Retinal pigment epithelial cell (primary cell): Measurements from ENCODE around the gene KIAA1217.

Experiments used
- DNase-seq: peaks from one replicate; pipeline ENCODE4 v3.0.0-alpha.2; 2010; ENCODE audit warnings: low read depth
- H3K4me3 ChIP-seq: 2 replicates; pipeline ENCODE4 v1.5.1; 2011; ENCODE audit warnings: mild to moderate bottlenecking, low read length, control low read depth, moderate library complexity
- CTCF ChIP-seq: conservative IDR thresholded peaks from 2 replicates; pipeline ENCODE4 v1.5.1; 2011; ENCODE audit warnings: low read depth, low read length, control low read depth, inconsistent platforms

The KIAA1217 gene

GRCh38 chr10:24488631-24489030, 279.7 kb downstream of the KIAA1217 start:
- H3K4me3 ChIP-seq: no peak overlapping the region
- DNase-seq: no peak
- TF ChIP-seq CTCF: no peak

GRCh38 chr10:24493165-24493564, 284.2 kb downstream of the KIAA1217 start:
- TF ChIP-seq CTCF: no peak
- no peak for DNase-seq
- H3K4me3 ChIP-seq: no peak overlapping the region

GRCh38 chr10:24494236-24494635, 285.3 kb downstream of the KIAA1217 start:
- H3K4me3 ChIP-seq: no peak overlapping the region
- DNase-seq: no peak
- no peak for TF ChIP-seq CTCF

GRCh38 chr10:24494777-24495176, 285.8 kb downstream of the KIAA1217 start:
- no peak for DNase-seq
- H3K4me3 ChIP-seq: no peak overlapping the region
- TF ChIP-seq CTCF: no peak

- H3K4me3 ChIP-seq: no peak overlapping the region
- no peak for TF ChIP-seq CTCF
- no peak for DNase-seq
These were observed 286.9 kb downstream of the KIAA1217 start for GRCh38 chr10:24495666-24496460.

GRCh38 chr10:24496906-24497305, 288.0 kb downstream of the KIAA1217 start:
- no peak for DNase-seq
- no peak for TF ChIP-seq CTCF
- H3K4me3 ChIP-seq: no peak overlapping the region

GRCh38 chr10:24501056-24501711, 292.2 kb downstream of the KIAA1217 start:
- DNase-seq: no peak
- TF ChIP-seq CTCF: no peak
- no peak overlapping the region for H3K4me3 ChIP-seq
